Measurements from ENCODE around the gene RAG1.

Gene RAG1

GRCh38 chr11:36628141-36628540 is 60.3 kb downstream of the RAG1 start:
- no peak for DNase-seq (ENCODE audit: low spot score)

- no peak for DNase-seq (ENCODE audit: low spot score)
Measured at GRCh38 chr11:36628765-36629244, 61.0 kb downstream of the RAG1 start.

All from CD4-positive, alpha-beta T cell treated with Interleukin-6 at 100 ng/mL for 8 hours (primary cell).